GM18868 (cell line): Measurements from ENCODE around the gene POU2F3.

ENCODE experiments used
- ATAC-seq: cut with Tn5 transposase; IDR thresholded peaks from one replicate; pipeline ENCODE4 v1.9.1; 2021; ENCODE audit warnings: mild to moderate bottlenecking, moderate library complexity; ENCODE audit not compliant: unreplicated experiment

The POU2F3 gene

DNA sequence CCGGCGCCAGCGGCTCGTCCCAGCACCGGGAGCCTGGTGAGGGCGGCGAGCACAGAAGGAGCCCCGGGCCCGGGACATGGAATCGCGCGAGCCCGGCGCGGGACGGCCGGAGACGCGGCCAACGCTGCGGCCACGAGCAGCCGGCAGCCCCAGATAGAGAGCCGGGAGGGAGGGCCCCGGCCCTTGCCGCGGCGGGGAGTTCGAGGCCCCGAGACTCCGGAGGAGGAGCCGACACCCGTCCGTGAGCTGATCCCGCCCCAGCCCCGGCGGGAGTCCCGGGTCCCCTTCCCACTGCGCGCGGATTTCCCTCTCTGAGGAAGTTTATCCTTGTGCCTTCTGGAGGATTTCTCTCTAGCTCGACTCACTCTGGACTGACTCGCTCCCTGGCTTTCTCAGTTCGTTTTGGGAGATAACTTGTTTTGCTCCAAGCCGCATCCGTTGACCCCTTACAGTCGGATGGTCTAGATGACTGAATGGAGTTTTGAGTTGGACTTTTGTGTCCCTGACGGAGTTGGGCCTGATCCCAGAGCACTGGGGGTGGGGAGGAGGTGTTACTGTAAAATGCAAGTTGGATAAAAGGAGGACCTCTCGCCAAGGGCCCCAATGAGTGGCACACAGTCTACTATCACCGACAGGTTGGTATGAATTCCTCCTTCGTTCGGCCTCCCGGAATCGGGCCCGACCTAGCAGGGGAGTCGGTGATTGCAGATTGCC, 96.9 kb downstream of the POU2F3 start:
- peak; percentile 29 for ATAC-seq

DNA sequence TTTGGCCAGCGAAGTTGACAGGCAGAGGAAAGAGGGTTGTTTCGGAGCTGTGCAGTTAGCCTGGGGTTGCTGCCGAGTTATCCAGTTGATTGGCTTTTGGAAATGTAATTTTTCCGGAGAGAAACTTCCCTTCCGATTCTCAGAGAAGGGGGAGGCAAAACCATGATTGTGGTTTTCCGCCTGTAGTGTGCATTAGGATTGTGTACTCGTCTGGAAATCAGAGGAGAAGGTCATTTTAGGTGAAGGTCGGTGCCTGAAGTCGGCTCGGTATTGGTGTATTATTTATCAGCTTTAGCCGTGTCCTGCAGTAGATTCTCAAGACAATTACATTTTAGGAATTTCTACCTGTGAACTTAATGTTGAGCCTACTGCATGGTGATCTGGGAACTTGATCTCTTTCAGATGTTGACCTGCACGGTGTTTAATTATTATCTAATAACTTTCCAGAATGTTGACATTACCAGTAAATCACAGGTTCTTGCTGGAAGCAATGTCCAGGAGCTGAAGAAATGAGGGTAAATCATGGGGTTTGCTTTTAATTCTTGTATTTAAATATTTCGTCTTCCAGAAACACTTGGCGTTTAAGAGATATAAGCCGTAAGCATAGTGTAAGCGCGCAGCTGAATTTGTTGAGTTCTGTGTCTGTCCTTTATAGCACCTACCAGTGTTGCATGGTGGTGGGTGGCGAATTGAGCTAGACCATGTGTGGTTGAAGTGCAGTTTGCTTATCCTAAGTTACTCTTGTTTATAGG, 97.6 kb downstream of the POU2F3 start:
- ATAC-seq, result no peak

DNA sequence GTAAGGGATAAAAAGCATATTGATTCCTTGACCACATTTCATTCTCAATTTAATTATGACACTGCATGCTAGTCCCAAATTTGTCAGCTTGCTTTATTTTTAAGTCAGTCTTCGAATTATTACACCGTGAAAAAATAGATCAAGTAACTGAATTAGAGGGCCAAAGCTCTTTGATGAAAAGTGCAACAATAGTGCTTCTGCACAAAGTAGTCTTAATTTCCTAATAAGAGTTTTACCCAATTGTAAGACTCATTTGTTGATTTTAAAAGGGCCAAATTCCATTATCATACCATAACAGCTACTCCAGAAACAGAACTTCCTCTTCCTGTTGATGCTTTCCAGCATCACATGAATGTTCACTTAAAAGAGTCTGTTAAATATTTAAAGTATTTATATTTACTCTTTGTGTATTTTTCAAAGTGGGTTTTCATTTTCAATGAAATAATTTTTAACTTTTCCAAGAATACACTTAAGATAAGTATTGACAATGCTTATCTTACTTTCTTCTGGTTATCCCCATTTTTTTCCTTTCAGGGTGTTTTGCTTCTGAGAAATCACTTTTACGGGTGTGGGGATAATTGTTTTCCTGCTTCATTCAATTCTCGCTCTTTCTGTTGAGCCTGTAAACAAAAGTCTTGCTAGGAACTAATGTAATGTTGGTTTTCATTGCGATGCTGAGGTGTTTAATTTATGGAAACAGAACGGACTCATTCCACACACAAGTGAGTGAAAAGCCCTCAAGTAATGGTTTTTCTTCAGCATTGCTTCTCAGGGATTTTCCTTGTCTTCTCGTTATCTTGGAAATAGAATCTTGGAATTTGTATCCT, 98.4 kb downstream of the POU2F3 start:
- no peak for ATAC-seq

DNA sequence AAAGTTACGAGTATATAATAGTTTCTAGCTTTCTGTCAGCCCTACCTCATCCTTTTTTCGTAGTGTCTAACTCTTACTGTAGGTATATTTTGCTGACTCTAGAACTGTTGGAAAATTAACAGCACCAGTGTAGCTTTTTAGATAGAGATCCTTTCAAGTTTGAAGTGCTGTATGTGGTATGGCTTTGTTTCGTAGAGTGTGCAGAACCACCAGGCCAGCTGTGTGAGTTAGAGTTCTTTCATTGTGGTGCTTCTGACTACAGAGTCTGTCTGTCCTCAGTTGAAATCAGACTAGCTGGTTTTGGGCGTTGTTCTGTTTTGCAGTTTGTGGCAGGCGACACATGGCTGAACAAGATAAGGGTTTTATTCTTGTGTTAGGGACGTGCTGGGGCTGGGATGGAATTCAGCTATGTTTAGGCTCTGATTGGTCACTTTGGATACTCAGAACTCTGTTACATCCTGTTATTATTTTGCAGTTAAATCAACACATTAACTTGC, 99.5 kb downstream of the POU2F3 start:
- no peak for ATAC-seq

DNA sequence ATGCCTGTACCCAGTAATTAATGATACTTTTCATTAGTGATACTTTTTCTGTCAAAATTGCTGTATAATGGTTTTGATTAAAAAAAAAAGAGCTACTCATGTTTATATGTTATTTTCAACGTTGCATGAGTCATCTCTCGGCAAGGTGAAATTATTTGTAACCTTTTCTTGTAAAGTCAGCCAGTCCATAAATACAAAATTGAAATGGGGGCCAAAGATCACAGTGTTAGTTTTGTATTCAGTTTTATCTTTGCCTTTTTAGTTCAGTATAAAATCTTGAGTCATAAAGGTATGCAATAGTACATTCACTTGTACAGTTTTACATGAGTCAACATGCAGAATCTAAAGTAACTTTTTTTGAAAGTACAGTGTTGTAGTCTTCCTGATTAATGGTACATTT, 100.6 kb downstream of the POU2F3 start:
- no peak for ATAC-seq

DNA sequence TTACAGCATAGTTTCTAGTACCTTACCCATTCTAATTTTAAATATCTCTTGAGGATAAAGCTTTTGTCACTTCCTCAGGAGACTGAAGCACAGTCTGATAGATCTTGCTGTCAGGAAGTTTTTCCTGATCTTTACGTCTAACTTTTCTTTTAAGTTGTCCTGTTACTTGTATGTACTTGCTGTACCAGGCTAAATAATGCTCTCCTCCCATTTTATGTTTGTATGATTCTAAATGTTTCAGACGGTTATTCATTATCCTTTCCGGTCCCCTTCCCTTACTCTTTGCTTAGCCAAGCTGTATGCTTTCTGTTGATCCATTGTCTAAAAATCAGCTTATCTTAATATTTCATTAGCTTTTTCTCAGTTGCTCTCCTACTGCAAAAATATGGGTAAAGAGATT, 102.3 kb downstream of the POU2F3 start:
- ATAC-seq, result no peak

DNA sequence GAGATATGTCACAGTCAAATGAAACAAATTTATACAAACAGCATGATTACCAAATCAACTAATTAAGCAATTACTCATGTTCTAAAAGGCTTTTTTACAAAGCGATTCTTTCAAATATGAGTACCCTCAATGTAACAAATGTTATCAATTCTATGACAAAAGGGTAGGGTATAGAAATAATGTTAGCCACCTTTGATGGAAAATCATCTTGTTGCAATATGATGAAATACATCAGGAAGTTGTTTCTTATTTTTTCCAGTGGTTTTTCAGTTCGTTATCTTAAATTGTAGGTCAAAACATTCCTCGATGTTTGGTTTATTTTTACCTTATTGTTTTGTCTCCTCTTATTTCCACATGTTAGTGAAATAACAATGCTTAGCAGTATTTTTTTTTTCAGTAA, 102.7 kb downstream of the POU2F3 start:
- no peak for ATAC-seq

DNA sequence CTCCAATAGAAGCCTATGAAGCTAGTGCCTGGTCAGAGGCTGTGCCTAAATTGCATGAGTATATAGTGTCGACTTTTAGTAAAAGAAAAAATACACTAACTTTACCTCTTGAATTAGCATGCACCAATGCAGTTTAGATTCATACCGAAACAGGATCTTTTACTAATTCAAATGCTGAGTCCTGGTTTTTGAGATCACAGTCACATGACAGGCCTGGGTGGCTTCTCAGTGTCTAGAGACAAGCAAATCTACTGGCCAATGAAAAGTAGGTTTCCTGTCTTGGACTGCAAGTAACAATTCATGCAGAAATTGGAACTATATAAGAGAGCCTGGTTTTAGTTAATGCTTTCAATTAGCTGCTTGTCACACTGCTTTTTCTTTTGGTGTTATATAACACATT, 103.5 kb downstream of the POU2F3 start:
- peak; percentile 61 for ATAC-seq

DNA sequence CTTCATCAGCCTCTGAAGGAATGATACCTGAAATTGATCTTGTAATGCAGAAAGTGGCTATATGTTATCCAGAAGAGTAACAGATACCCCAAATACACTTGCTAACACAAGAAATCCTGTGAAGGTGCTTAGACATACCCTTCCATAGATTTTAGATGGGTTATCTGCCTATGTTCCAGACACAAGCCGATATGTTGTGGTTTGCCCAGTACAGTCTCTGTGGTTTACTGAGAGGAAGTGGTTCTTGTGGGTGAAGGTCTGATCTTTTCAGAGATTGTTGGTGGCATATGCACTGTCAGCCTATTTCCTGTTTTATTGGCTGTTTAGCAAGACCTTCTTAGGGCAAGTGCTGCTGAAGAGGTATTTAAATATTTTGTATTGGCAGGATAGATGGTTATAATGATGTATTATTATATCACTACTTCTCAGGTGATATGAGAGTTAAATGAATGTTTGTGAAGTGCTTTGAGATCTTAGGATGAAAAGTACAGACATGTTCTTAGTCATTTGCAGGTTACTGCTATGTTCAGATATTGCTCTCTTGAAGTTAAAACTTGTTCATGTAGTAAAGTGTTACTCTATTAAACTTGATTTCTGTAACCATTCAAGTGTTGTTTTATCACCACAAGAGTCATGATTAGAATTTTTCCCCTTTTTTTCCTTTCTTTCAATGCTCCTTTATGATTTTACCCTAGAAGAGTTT, 104.5 kb downstream of the POU2F3 start:
- ATAC-seq, result peak; percentile 79

DNA sequence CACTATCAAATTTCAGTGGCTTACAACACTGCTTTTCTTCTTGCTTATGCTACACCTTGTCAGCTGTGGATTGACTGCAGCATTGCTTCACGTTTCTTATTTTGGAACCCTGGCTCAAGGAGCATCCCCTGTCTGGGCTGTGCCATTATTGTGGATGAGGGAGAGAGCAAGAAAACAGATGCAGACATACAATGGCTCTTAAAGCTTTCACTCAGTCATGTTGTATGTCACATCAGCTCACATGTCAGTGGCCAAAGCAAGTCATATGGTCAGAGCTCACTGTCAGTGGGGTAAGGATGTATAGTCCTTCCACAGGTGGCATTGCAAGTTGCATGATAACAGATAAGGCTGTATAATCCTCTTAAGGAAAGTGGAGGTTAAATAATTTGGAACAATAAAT, 106.3 kb downstream of the POU2F3 start:
- no peak for ATAC-seq

DNA sequence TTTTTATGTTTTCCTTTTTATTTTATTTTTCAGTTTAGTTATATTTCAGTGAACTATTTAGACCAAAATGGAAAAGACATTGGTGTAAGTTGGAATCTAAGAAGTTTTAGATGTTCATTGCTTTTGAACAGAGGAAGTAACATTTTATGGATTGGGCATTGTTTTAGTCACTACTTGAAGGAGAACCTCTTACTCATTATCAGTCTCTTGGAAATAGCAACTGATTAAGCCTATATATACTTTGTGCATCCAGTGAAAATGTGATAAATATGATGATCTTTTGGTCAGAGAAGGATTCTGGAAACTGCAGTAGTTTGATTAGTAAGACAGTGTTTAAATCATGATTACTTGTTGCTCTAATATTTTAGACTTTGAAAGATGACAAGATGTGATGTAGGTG, 110.7 kb downstream of the POU2F3 start:
- ATAC-seq, result no peak

DNA sequence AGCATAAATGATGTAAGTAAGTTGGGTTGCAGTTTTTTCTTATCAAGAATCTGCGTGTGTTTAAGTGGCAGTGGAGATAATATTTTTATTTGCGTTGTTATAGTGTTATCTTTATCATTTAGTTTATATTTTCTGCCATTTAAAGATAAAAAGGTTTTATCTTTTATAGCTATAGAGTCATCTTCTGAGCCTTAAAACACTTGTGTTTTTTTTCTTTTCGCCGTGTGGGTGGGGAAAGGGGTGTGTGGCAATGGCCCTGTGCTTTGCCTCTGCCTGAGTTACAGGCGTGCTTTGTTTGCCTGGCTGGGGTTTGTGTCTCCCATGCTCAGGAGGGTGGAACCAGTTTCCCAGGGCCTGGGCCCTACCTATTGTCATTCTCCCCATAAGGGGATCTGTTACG, 112.5 kb downstream of the POU2F3 start:
- ATAC-seq, result no peak

DNA sequence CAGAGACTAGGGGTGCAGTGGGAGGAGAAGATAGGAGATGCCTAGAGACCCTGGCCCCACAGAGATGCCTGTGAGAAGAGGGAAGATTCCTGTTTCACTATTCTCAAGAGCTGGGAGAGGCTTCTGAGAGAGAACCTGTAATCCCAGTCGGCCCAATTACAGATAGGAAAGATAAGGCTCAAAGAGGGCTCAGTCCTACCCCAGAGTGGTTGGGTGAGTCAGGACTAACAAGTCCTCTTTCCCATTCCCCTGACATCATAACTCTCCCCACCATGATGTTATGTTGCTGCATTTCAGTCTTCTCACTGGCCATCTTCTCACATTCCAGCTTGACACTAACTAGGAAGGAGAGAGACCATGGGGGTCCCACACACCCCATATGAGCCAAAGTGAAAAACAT, 114.1 kb downstream of the POU2F3 start:
- no peak for ATAC-seq

DNA sequence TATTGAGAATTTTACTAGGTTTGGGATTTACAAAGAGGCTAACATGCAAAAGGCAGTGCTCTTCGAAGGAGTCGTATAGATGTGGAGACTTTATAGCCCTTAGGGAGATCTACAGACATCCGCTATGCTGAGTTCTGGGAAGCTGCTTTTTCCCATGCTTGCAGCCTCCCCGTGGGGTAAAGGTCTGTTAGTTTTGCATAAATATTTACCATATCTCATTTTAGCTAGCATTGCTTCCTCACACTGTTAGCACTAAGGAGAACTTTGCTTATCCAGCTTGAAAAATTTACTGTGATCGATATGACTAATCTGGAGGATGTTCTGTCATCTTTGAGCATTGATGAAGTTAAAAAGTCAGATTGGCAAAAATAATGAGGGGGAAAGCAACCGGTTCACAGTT, 114.8 kb downstream of the POU2F3 start:
- ATAC-seq, result no peak

DNA sequence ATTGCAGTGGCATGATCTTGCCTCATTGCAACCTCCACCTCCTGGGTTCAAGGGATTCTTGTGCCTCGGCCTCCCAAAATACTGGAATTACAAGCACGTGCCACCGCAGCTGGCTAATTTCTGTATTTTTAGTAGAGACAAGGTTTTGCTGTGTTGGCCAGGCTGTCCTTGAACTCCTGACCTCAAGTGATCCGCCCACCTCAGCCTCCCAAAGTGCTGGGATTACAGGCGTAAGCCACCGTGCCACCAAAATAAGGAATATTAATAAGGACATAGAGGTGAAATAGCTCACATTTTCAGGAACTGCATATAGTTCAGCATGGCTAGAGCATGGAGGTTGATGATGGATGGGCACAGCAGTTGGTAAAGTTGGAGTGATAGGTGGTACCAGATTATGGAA, 117.7 kb downstream of the POU2F3 start:
- no peak for ATAC-seq

DNA sequence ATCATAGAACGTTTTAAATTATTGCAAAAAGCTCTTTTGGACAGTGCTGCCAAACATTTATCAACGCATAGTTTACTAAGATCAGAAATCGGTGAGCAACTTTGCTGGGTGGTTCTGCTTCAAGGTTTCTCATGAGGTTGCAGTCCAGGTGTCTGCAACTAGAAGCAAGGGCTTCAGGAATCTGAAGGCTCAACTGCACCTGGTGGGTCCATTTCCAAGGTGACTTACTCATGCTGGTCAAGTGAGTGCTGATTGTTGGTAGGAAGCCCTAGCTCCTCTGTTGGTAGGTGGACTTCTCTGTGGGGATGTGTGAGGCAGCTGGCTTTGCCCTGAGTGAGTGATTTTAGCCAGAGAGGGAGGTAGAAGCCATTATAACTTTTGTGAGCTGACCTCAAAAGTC, 118.8 kb downstream of the POU2F3 start:
- ATAC-seq, result no peak

DNA sequence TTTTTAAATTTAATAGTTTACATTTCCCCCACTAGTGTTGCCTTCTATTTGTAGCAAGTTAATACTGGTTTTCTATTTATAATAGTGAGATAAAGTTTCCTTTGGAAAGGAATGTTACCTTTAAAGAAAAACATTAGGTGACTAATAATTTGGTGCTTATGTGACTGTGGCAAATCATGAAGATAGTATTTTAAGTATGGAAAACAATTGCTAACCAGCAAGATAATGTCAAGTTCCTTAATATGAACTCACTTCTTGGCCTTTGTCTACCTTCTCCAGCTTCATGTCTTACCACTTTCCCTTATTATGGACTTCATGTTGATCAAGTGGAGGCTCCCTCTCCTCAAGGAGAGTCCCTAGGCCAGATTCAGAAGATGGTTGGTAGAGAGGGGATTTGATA, 123.5 kb downstream of the POU2F3 start:
- ATAC-seq, result no peak

DNA sequence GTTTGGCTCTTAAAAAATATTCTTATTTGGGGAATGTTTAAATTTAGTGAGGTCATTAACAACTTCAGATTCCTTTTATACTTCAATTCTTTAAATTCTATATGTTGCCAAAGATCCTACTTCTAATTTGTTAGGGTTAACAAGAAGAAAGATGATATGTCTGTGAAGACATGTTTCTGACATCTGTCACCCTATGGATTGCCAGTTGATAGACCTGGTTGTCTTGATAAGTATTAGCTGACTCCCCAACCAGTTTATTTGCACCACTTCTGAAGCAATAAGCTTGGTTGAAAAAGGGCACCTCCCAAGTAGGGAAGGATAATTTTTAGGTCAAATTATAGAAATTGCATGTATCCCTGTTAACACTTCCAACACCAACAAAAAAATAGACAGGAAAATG, 125.6 kb downstream of the POU2F3 start:
- no peak for ATAC-seq
